Keratinocyte (primary cell): Measurements from ENCODE around the gene CNIH2.

Experiments used
- CTCF ChIP-seq, 3 experiments: IDR thresholded peaks in 1 of 3; conservative IDR thresholded peaks in 1 of 3; optimal IDR thresholded peaks in 1 of 3; 2 replicates in 2 of 3; 3 replicates in 1 of 3; pipeline versions ENCODE3 to v1.5.1; 2011; ENCODE audit warnings: low read length in 3 of 3, mild to moderate bottlenecking in 3 of 3, moderate library complexity in 2 of 3, control low read depth in 1 of 3, inconsistent platforms in 1 of 3; ENCODE audit not compliant: insufficient read depth in 2 of 3; ENCODE audit errors: extremely low read depth in 1 of 3
- EZH2 ChIP-seq: IDR thresholded peaks from one replicate; pipeline ENCODE4 v1.6.1; 2012; ENCODE audit warnings: inconsistent platforms, mild to moderate bottlenecking, low read length, moderate library complexity

DNA sequence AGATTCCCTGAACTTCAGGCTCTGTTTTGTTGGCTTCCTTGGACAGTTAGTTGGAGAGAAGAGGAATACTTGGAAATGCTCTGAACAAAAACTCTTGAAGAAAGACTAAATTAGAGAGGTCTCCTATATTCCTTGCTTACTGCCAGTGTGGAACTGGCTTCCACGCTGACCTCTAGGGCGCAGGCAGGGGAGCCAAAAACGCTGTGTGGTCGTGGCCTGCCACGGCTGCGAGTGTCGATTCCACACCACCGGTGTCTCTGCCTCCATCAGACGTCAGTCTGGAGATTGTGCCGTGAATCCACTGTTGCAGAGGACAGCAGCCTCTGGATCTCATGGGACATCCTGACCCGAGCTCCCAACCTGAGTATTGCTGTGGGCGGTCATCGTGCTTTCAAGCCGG is 47.0 kb upstream of the CNIH2 start:
- TF ChIP-seq CTCF (optimal IDR thresholded peaks at IDR 0.05 in 1 of 3, IDR thresholded peaks at IDR 0.05 in 1 of 3, conservative IDR thresholded peaks at IDR 0.05 in 1 of 3; ENCODE audit: extremely low read depth in 1 of 3, insufficient read depth in 2 of 3, low read length in 3 of 3), result no peak
- no peak for TF ChIP-seq EZH2
